Measurements from ENCODE around the gene EML5.

- TF ChIP-seq CTCF (conservative IDR thresholded peaks at IDR 0.05; ENCODE audit: low read depth in 2 of 2) (no peak), EZH2 (IDR thresholded peaks at IDR 0.05; ENCODE audit: low read depth, unreplicated experiment) (no peak)
Observed at GRCh38 chr14:88823968-88824313, 31.2 kb upstream of the EML5 start.

Measured in GM23338 (cell line).